Parathyroid adenoma (tissue), 2 donors: ENCODE results near the gene MPPED1.

ENCODE experiments used
- H2AFZ ChIP-seq: fragments of 300-600 bp; sonication (generic); one replicate; pipeline ENCODE4 v1.7.0; 2017; ENCODE audit warnings: antibody characterized with exemption, mild to moderate bottlenecking
- H3K27ac ChIP-seq: fragments of 300-600 bp; sonication (generic); one replicate; pipeline ENCODE4 v1.7.0; 2017
- H3K27me3 ChIP-seq: fragments of 300-600 bp; sonication (generic); one replicate; pipeline ENCODE4 v1.7.0; 2017; ENCODE audit warnings: low read length; ENCODE audit not compliant: control insufficient read depth, insufficient read depth
- H3K36me3 ChIP-seq: fragments of 300-600 bp; sonication (generic); one replicate; pipeline ENCODE4 v1.7.0; 2017; ENCODE audit warnings: low read length; ENCODE audit not compliant: control insufficient read depth, insufficient read depth
- H3K4me1 ChIP-seq: fragments of 300-600 bp; sonication (generic); one replicate; pipeline ENCODE4 v1.7.0; 2017; ENCODE audit warnings: control low read depth
- H3K4me2 ChIP-seq: fragments of 300-600 bp; sonication (generic); one replicate; pipeline ENCODE4 v1.7.0; 2017; ENCODE audit warnings: low read length
- H3K4me3 ChIP-seq: fragments of 300-600 bp; sonication (generic); one replicate; pipeline ENCODE4 v1.7.0; 2017; ENCODE audit warnings: low read depth, low read length
- H3K79me2 ChIP-seq: fragments of 300-600 bp; sonication (generic); one replicate; pipeline ENCODE4 v1.7.0; 2017; ENCODE audit warnings: control low read depth
- H3K9ac ChIP-seq: fragments of 300-600 bp; sonication (generic); one replicate; pipeline ENCODE4 v1.7.0; 2017; ENCODE audit warnings: mild to moderate bottlenecking
- H3K9me3 ChIP-seq: fragments of 300-600 bp; sonication (generic); one replicate; pipeline ENCODE4 v1.7.0; 2017; ENCODE audit warnings: low read length; ENCODE audit not compliant: control insufficient read depth
- CTCF ChIP-seq: fragments of 300-600 bp; sonication (generic); IDR thresholded peaks from one replicate; pipeline ENCODE4 v1.7.0; 2017; ENCODE audit warnings: antibody characterized with exemption, mild to moderate bottlenecking
- donor health status: primary hyperparathyroidism.

Gene MPPED1

GRCh38 chr22:43481568-43482317 is 69.9 kb downstream of the MPPED1 start:
- Histone ChIP-seq H3K9ac (no peak overlapping the region), H3K4me3 (no peak overlapping the region), H3K36me3 (no peaks in the 10 kb centered on the region)

GRCh38 chr22:43482318-43482625 is 70.5 kb downstream of the MPPED1 start:
- Histone ChIP-seq H3K4me1 (no peaks in the 10 kb centered on the region), H3K9me3 (no peaks in the 10 kb centered on the region), H3K27me3 (no peaks in the 10 kb centered on the region), H3K36me3 (no peaks in the 10 kb centered on the region), H3K27ac (no peak overlapping the region), H3K9ac (no peak overlapping the region), H2AFZ (no peak overlapping the region), H3K4me2 (no peak overlapping the region), H3K79me2 (no peaks in the 10 kb centered on the region), H3K4me3 (no peak overlapping the region)
- no peak for TF ChIP-seq CTCF

More at GRCh38 chr22:43481568-43482317, 69.9 kb downstream of the MPPED1 start:
- Histone ChIP-seq H3K4me2 (no peak overlapping the region), H3K9me3 (no peaks in the 10 kb centered on the region), H2AFZ (no peak overlapping the region), H3K79me2 (no peaks in the 10 kb centered on the region), H3K4me1 (no peaks in the 10 kb centered on the region), H3K27me3 (no peaks in the 10 kb centered on the region), H3K27ac (no peak overlapping the region)
- TF ChIP-seq CTCF, result no peak

GRCh38 chr22:43483266-43483665 is 71.5 kb downstream of the MPPED1 start:
- H3K27ac ChIP-seq, result no peak overlapping the region
- no peak overlapping the region for H3K4me3 ChIP-seq
- H2AFZ ChIP-seq, result no peak overlapping the region
- no peak overlapping the region for H3K4me2 ChIP-seq
- H3K79me2 ChIP-seq, result no peaks in the 10 kb centered on the region
- TF ChIP-seq CTCF, result no peak
- H3K36me3 ChIP-seq, result no peaks in the 10 kb centered on the region
- no peak overlapping the region for H3K9ac ChIP-seq
- H3K9me3 ChIP-seq, result no peaks in the 10 kb centered on the region
- no peaks in the 10 kb centered on the region for H3K4me1 ChIP-seq
- no peaks in the 10 kb centered on the region for H3K27me3 ChIP-seq

GRCh38 chr22:43483669-43484068 is 71.9 kb downstream of the MPPED1 start:
- no peak for TF ChIP-seq CTCF
- H3K36me3 ChIP-seq, result no peaks in the 10 kb centered on the region
- no peak overlapping the region for H2AFZ ChIP-seq
- H3K4me3 ChIP-seq, result no peak overlapping the region
- H3K27ac ChIP-seq, result no peak overlapping the region
- H3K9me3 ChIP-seq, result no peaks in the 10 kb centered on the region
- H3K4me2 ChIP-seq, result no peak overlapping the region
- no peak overlapping the region for H3K9ac ChIP-seq
- H3K27me3 ChIP-seq, result no peaks in the 10 kb centered on the region
- H3K4me1 ChIP-seq, result no peaks in the 10 kb centered on the region
- no peaks in the 10 kb centered on the region for H3K79me2 ChIP-seq

GRCh38 chr22:43484227-43484626 is 72.4 kb downstream of the MPPED1 start:
- H2AFZ ChIP-seq, result no peak overlapping the region
- no peaks in the 10 kb centered on the region for H3K79me2 ChIP-seq
- no peak overlapping the region for H3K9ac ChIP-seq
- H3K4me1 ChIP-seq, result no peaks in the 10 kb centered on the region
- H3K36me3 ChIP-seq, result no peaks in the 10 kb centered on the region
- TF ChIP-seq CTCF, result no peak
- H3K27me3 ChIP-seq, result no peaks in the 10 kb centered on the region
- H3K9me3 ChIP-seq, result no peaks in the 10 kb centered on the region
- H3K27ac ChIP-seq, result no peak overlapping the region
- H3K4me3 ChIP-seq, result no peak overlapping the region
- no peak overlapping the region for H3K4me2 ChIP-seq
